NCI-H1105 treated with DMSO at 0.1 percent for 48 hours (cell line): ENCODE results near the gene UGT2A3.
"Not testable (repeated sequence)": the region's sequence is repeated elsewhere in the genome, so short reads cannot be mapped to it uniquely, and the experiment has no call there.

Experiments used
- DNase-seq: peaks from one replicate; lab custom pipeline; 2025; lab: John Stamatoyannopoulos, UW

Gene UGT2A3

DNA sequence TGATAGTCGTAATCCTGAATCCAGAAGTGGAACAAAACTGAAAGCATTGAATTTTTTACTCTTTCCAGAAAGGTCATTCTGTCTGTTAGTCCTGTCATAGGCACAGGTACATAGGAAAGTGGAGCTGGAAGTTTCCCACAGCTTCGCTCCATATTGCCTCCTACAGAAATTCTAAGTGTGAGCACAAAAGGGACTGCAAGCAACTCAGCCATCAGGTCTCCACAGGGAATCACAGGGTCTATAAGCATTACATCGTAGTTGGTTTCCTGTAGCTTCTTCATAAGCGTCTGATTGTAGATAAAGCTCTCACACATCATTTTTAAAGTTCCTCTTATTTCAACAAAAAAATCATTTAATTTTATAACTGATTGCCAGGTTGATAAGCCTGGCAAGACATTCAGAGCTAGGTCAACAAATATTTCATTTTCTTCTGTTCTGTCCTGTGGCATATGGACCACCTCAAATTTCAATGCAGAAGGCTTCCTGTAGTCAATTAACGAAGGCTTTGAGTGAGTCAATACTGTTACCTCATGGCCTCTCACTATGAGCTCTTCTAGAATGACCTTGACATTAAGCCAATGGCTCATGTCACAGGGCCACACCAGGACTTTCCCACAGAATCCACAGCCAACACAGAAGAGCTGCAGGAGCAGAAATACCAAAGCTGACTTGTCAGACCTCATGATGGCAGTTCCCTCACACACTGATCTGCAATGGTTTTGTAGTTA lies at the start of gene UGT2A3:
Gene UGT2A3 (minus strand): TSS at position 727 of the 728 bp plus-strand sequence. CDS start 44 bp downstream, at position 683.
- no peak for DNase-seq

GRCh38 chr4:68997040-68997439 lies 45.4 kb upstream of the UGT2A3 start:
- no peak for DNase-seq

DNA sequence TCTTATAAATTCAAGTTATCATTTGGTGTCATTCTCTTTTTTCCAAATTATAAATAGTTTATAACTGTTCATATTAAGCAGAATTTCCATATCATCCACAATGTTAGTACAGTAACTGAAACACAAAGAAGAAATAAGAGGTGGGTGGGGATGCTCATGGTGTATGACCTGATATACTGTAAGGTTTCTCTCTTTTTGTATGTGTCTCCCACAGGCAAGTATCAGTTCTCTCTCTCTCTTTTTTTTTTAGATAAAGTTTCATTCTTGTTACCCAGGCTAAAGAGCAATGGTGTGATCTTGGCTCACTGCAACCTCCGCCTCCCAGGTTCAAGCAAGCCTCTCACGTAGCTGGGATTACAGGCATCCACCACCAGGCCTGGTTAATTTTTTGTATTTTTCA lies 43.7 kb upstream of the UGT2A3 start:
- DNase-seq: no peak

- DNase-seq: no peak
Observed at GRCh38 chr4:68987007-68987406, 35.4 kb upstream of the UGT2A3 start.

- DNase-seq: no peak
Observed at GRCh38 chr4:68985442-68985841, 33.8 kb upstream of the UGT2A3 start.

- no peak for DNase-seq
Observed at GRCh38 chr4:68984947-68985346, 33.3 kb upstream of the UGT2A3 start.

GRCh38 chr4:68963374-68963773 lies 11.8 kb upstream of the UGT2A3 start:
- DNase-seq: no peak

GRCh38 chr4:68962868-68963267 lies 11.3 kb upstream of the UGT2A3 start:
- no peak for DNase-seq

- no peak for DNase-seq
Observed at GRCh38 chr4:68960294-68961163, 8.9 kb upstream of the UGT2A3 start.

GRCh38 chr4:68959085-68959484 lies 7.5 kb upstream of the UGT2A3 start:
- DNase-seq: not testable (repeated sequence)

GRCh38 chr4:68954126-68954525 lies 2.5 kb upstream of the UGT2A3 start:
- no peak for DNase-seq

DNA sequence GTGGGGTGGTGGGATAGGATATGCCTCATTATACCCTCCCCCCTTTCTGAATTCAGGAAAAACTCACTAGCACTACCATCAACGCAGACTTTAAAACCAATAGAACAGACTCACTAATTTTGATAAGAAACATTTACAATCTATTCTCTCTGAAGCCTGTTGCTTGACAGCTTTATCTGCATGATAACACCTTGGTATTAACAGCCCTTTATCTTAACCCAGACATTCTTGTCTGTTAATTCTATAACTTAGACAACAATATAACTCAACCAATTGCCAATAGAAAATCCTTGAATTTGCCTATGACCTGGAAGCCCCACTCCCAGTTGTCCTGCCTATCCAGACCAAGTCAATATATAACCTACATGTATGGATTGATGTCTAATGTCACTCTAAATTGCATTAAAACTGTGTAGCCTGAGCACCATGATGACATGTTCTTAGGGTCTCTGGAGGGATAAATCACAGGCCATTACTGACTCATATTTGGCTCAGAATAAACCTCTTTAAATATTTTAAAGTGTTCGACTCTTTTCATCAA lies 1.5 kb upstream of the UGT2A3 start:
- DNase-seq: no peak

DNA sequence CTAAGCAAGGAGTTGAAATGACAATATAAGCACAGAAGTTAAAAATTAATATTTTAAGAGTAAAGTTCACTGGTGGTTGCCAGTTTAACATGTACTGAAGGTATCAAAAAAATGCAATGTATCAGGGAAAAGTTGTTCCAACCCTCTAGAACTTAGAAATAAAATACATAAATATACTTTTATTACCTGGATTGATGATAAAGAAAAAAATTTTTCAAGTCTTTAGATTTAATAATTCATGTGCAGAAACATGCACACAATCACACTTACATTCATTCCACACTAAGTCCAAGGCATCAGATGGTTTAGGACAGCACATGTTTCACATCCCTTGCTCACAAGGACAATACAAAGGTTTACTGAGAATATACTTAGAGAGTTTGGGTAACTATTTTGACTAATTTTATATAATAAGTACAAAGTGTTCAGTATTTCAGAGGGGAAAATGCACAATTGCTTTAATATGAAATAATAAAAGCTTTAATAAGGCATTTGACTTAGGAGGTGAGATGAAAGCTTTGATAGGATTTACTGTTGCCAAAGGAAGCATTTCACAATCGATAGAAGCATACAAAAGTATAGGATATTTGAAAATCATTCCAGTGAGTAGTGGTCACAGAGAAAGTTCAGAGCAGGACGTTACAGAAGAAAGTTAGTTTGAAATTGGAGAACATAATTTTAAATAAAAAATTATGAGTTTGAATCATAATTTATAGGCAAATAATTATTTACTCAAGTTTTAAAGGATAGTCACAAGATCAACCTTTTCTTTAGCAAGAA lies 392 bp upstream of the UGT2A3 start:
- no peak for DNase-seq

GRCh38 chr4:68950033-68950432 lies 1.6 kb downstream of the UGT2A3 start:
- no peak for DNase-seq

- no peak for DNase-seq
Observed at GRCh38 chr4:68948985-68949384, 2.6 kb downstream of the UGT2A3 start.

DNA sequence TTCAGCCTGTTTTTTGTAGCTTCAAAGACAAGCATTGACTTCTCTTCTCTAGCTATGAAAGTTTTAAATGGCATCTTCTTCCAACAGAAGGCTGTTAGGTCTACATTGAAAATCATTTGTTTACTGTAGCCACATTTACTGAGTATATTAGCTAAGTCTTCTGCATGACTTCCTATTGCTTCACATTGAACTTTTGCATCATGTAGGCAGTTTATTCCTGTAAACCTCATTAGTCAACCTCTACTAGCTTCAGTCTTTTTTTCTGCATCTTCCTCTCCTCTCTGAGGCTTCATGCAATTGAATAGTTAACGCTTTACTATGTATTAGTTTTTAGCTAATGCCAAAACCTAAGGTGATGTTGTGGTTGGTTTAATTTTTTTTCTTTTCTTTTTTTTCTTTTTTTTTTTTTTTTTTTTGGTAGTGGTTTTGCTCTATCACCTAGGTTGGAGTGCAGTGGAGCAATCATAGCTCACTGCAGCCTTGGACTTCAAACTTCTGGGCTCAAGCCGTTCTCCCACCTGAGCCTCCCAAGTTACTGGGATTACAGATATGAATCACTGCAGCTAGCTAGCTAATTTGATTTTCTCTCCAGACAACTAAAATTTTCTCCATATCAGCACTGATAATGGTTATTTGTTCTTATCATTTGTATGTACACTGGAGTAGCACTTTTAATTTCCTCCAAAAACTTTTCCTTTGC lies 3.4 kb downstream of the UGT2A3 start:
- DNase-seq: no peak

DNA sequence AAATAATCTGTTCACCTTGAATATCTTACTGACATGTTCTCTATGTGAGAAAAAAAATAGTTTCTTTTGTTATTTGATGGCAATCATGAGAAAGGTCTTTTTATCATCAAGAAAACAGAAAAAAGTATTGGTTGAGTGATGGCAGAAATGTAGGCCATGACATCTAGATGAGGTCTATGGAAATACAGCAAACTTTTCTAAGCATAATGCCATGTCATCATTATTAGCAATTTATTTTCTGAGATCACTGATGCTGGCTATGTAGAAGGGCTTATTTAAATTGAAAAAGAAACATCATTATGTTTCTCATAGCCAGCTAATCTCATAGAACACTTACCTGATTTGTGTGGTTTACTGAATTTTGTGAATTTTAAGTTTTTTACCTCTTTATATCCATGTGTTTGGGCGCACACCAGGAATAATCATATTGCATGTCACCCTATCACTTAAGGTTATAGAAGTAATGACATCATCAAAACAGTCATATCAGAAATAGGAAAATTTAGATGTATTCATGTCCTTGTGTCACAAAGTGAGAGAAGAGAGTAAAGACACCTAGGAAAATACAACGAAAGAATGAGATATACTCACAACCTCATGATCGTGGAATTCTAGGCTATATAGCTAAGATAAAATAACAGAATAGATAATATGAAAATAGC lies 22.4 kb downstream of the UGT2A3 start:
- DNase-seq: no peak

- no peak for DNase-seq
Observed at GRCh38 chr4:68927165-68927564, 24.4 kb downstream of the UGT2A3 start.

DNA sequence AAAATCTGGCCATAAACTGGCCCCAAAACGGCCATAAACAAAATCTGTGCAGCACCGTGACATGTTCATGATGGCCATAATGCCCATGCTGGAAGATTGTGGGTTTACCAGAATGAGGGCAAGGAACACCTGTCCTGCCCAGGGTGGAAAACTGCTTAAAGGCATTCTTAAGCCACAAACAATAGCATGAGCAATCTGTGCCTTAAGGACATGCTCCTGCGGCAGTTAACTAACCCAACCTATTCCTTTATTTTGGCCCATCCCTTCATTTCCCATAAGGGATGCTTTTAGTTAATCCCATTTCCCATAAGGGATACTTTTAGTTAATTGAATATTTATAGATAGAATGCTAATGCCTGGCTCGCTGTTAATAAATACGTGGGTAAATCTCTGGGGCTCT lies 29.4 kb downstream of the UGT2A3 start:
- not testable (repeated sequence) for DNase-seq

GRCh38 chr4:68921051-68921450 lies 30.6 kb downstream of the UGT2A3 start:
- DNase-seq: no peak

GRCh38 chr4:68917016-68917415 lies 34.6 kb downstream of the UGT2A3 start:
- no peak for DNase-seq
